Liver (tissue), 9 donors: ENCODE results near the gene PGBD5. TPM values are rescaled to one million over a fixed set of nuclear protein-coding genes. Genes with fewer than 3 reads are reported as not detected.

Experiments
- DNase-seq: peaks from one replicate; pipeline ENCODE4 v3.0.0-alpha.2; 2017; ENCODE audit warnings: low spot score
- H3K27ac ChIP-seq, 2 donors: one replicate each; pipeline ENCODE4 v1.7.0; 2013; ENCODE audit warnings: inconsistent platforms in 2 of 2, low read length in 2 of 2, control low read depth in 1 of 2, low read depth in 1 of 2, mild to moderate bottlenecking in 1 of 2
- H3K27me3 ChIP-seq, 4 donors: one replicate each; pipeline versions ENCODE4 v1.6.1 to v1.7.0; 2013; ENCODE audit warnings: low read length in 3 of 4, inconsistent platforms in 1 of 4, mild to moderate bottlenecking in 1 of 4, moderate library complexity in 1 of 4; ENCODE audit not compliant: control insufficient read depth in 4 of 4, insufficient read depth in 4 of 4
- H3K36me3 ChIP-seq, 4 donors: one replicate each; pipeline versions ENCODE4 v1.6.1 to v1.7.0; 2013; ENCODE audit warnings: low read length in 3 of 4, mild to moderate bottlenecking in 3 of 4, low read depth in 1 of 4, moderate library complexity in 1 of 4; ENCODE audit not compliant: control insufficient read depth in 4 of 4, insufficient read depth in 3 of 4
- H3K4me1 ChIP-seq, 4 donors: one replicate each; pipeline versions ENCODE4 v1.6.1 to v1.7.0; 2013; ENCODE audit warnings: low read length in 3 of 4, mild to moderate bottlenecking in 3 of 4, moderate library complexity in 1 of 4; ENCODE audit not compliant: control insufficient read depth in 4 of 4, insufficient read depth in 4 of 4
- H3K4me3 ChIP-seq, 3 donors: one replicate each; pipeline versions ENCODE4 v1.6.1 to v1.7.0; 2013; ENCODE audit warnings: low read length in 3 of 3, control low read depth in 1 of 3, low read depth in 1 of 3, mild to moderate bottlenecking in 1 of 3
- H3K9ac ChIP-seq, 2 donors: one replicate each; pipeline ENCODE4 v1.7.0; 2013; ENCODE audit warnings: low read length in 2 of 2, mild to moderate bottlenecking in 2 of 2, moderate library complexity in 2 of 2, control low read depth in 1 of 2, low read depth in 1 of 2
- H3K9me3 ChIP-seq, 4 donors: one replicate each; pipeline versions ENCODE4 v1.6.1 to v1.7.0; 2013; ENCODE audit warnings: low read length in 3 of 4; ENCODE audit not compliant: control insufficient read depth in 4 of 4
- ATF3 ChIP-seq: IDR thresholded peaks from 2 replicates; pipeline ENCODE4 v1.6.1; 2016; ENCODE audit warnings: antibody characterized with exemption
- CTCF ChIP-seq: fragments of 150-350 bp; IDR thresholded peaks from 2 replicates; pipeline ENCODE4 v1.5.1; 2017; ENCODE audit warnings: improper control_type of control experiment, low read depth, low read length; ENCODE audit not compliant: missing input control
- EGR1 ChIP-seq, 2 donors: IDR thresholded peaks; 2 replicates each; pipeline ENCODE4 v1.6.1; 2016 to 2018; ENCODE audit warnings: antibody characterized with exemption in 2 of 2, low read depth in 2 of 2
- FOXA1 ChIP-seq: IDR thresholded peaks from 2 replicates; pipeline ENCODE4 v1.6.1; 2016; ENCODE audit warnings: antibody characterized with exemption
- GABPA ChIP-seq, 2 donors: IDR thresholded peaks in 1 of 2; conservative IDR thresholded peaks in 1 of 2; 2 replicates each; pipeline ENCODE4 v1.6.1; 2016; ENCODE audit warnings: antibody characterized with exemption in 2 of 2, mild to moderate bottlenecking in 1 of 2, moderate library complexity in 1 of 2
- HNF4A ChIP-seq, 2 donors: conservative IDR thresholded peaks; 2 replicates each; pipeline ENCODE4 v1.6.1; 2016; ENCODE audit warnings: antibody characterized with exemption in 2 of 2, mild to moderate bottlenecking in 2 of 2
- HNF4G ChIP-seq: IDR thresholded peaks from 2 replicates; pipeline ENCODE4 v1.6.1; 2016; ENCODE audit warnings: antibody characterized with exemption
- JUND ChIP-seq, 2 donors: IDR thresholded peaks; 2 replicates each; pipeline ENCODE4 v1.6.1; 2016; ENCODE audit warnings: antibody characterized with exemption in 2 of 2
- MAX ChIP-seq: IDR thresholded peaks from 2 replicates; pipeline ENCODE4 v1.6.1; 2016; ENCODE audit warnings: antibody characterized with exemption
- NR2F2 ChIP-seq: IDR thresholded peaks from 2 replicates; pipeline ENCODE4 v1.6.1; 2016; ENCODE audit warnings: antibody characterized with exemption
- RAD21 ChIP-seq, 2 donors: IDR thresholded peaks; 2 replicates each; pipeline ENCODE4 v1.6.1; 2016; ENCODE audit warnings: antibody characterized with exemption in 2 of 2, mild to moderate bottlenecking in 2 of 2
- REST ChIP-seq: IDR thresholded peaks from 2 replicates; pipeline ENCODE4 v1.6.1; 2016; ENCODE audit warnings: antibody characterized with exemption, mild to moderate bottlenecking
- RXRA ChIP-seq, 2 donors: IDR thresholded peaks; 2 replicates each; pipeline ENCODE4 v1.6.1; 2017 to 2018; ENCODE audit warnings: antibody characterized with exemption in 2 of 2, mild to moderate bottlenecking in 1 of 2
- SP1 ChIP-seq: IDR thresholded peaks from 2 replicates; pipeline ENCODE4 v1.6.1; 2018; ENCODE audit warnings: antibody characterized with exemption, mild to moderate bottlenecking
- TAF1 ChIP-seq: conservative IDR thresholded peaks from 2 replicates; pipeline ENCODE4 v1.6.1; 2016; ENCODE audit warnings: antibody characterized with exemption, mild to moderate bottlenecking
- YY1 ChIP-seq: IDR thresholded peaks from 2 replicates; pipeline ENCODE4 v1.6.1; 2016; ENCODE audit warnings: antibody characterized with exemption, mild to moderate bottlenecking
- ZBTB33 ChIP-seq: IDR thresholded peaks from 2 replicates; pipeline ENCODE4 v1.6.1; 2016; ENCODE audit warnings: antibody characterized with exemption
- WGBS: extraction: QIAGEN DNeasy Blood & Tissue Kit; methylation state at CpG from one replicate; pipeline ENCODE4 v1.1.7; 2013; 5-methylcytosine and 5-hydroxymethylcytosine counted together
- polyA plus RNA-seq, 2 donors: library from polyadenylated mRNA; stranded (reverse) in 1 of 2; unstranded in 1 of 2; fragments of 200-250 nt in 1 of 2; fragments of >200 nt in 1 of 2; fragmentation: Nextera tagmentation in 1 of 2; extraction: Ambion mirVana in 1 of 2; gene quantifications; one replicate each; pipeline versions ENCODE4 v1.2.1 to v1.2.3, GENCODE V29; 2013 to 2015
- total RNA-seq, 2 donors: library from RNA; depleted of rRNA; stranded (reverse); fragments of >200 nt; gene quantifications; one replicate each; pipeline ENCODE4 v1.2.3, GENCODE V29; 2014
- donor health status: healthy.
- donor health status: healthy.
- donor health status: healthy.
- donor health status: healthy.
- donor health status: healthy.

The PGBD5 gene
- total and polyA plus RNA-seq, 4 donors: 0.88 to 5.4 (median 2.7) TPM

- peaks cover 0 to 3% (median 0%) of the 10 kb centered on the region in 4 donors for H3K4me1 ChIP-seq
- no peak for TF ChIP-seq GABPA (IDR thresholded peaks at IDR 0.05 in 1 of 2, conservative IDR thresholded peaks at IDR 0.05 in 1 of 2)
- no peak for TF ChIP-seq REST
- no peak for TF ChIP-seq MAX
- TF ChIP-seq RXRA (IDR thresholded peaks at IDR 0.05): no peak
- TF ChIP-seq JUND (IDR thresholded peaks at IDR 0.05): no peak
- no peak for TF ChIP-seq YY1
- TF ChIP-seq HNF4G: no peak
- TF ChIP-seq ATF3: no peak
- TF ChIP-seq FOXA1: no peak
- no peak for TF ChIP-seq EGR1 (IDR thresholded peaks at IDR 0.05; ENCODE audit: low read depth in 2 of 2)
- TF ChIP-seq ZBTB33: no peak
- no peak for TF ChIP-seq NR2F2
- TF ChIP-seq HNF4A (conservative IDR thresholded peaks at IDR 0.05): no peak
- TF ChIP-seq CTCF: no peak
- TF ChIP-seq TAF1: no peak
- no peak for TF ChIP-seq SP1
- 93% methylated on average over 8 of the region's 8 CpGs for WGBS
- H3K27ac ChIP-seq: no peak overlapping the region
- no peaks in the 10 kb centered on the region for H3K36me3 ChIP-seq
- no peak overlapping the region for H3K9ac ChIP-seq
- no peaks in the 10 kb centered on the region for H3K27me3 ChIP-seq
- no peak for DNase-seq
- no peaks in the 10 kb centered on the region for H3K9me3 ChIP-seq
- H3K4me3 ChIP-seq: no peak overlapping the region
Observed at GRCh38 chr1:230362949-230363348, 63.2 kb downstream of the PGBD5 start.

GRCh38 chr1:230361941-230362340 is 64.2 kb downstream of the PGBD5 start:
- Histone ChIP-seq H3K27me3 (no peaks in the 10 kb centered on the region), H3K27ac (no peak overlapping the region), H3K4me1 (peaks cover 0 to 3% (median 0%) of the 10 kb centered on the region in 4 donors), H3K9ac (no peak overlapping the region), H3K9me3 (no peaks in the 10 kb centered on the region), H3K36me3 (no peaks in the 10 kb centered on the region), H3K4me3 (no peak overlapping the region)
- 97% methylated on average over 10 of the region's 10 CpGs for WGBS
- DNase-seq: no peak
- TF ChIP-seq HNF4A (conservative IDR thresholded peaks at IDR 0.05) (no peak), RXRA (IDR thresholded peaks at IDR 0.05) (no peak), RAD21 (IDR thresholded peaks at IDR 0.05) (no peak), TAF1 (no peak), YY1 (no peak), ZBTB33 (no peak), HNF4G (no peak), EGR1 (IDR thresholded peaks at IDR 0.05; ENCODE audit: low read depth in 2 of 2) (no peak), REST (no peak), ATF3 (no peak), MAX (no peak)
